Tracheal epithelial cell (primary cell): ENCODE results near the gene GBX2. TPM values are rescaled to one million over a fixed set of nuclear protein-coding genes. Genes with fewer than 3 reads are reported as not detected.

ENCODE experiments used
- total RNA-seq: library from RNA; depleted of rRNA; stranded (reverse); fragments of >200 nt; gene quantifications from 2 replicates; pipeline ENCODE4 v1.2.1, GENCODE V29; 2014

The GBX2 gene
- not detected in 2 replicates for total RNA-seq

GRCh38 chr2:236168110-236169080, at the start of gene GBX2:
Gene GBX2 (minus strand): TSS chr2:236168386. CDS start chr2:236167971, 415 bp downstream.

Other genes with a start within 250 kb of the GBX2 start
- not detected in 2 replicates for gene ASB18, start 96.0 kb upstream of the GBX2 start, total RNA-seq